GM12875 (cell line): Measurements from ENCODE around the gene NET1.
A peak's percentile ranks its signal among the peaks of the same experiment; 100 is the strongest.
"Not testable (repeated sequence)": the region's sequence is repeated elsewhere in the genome, so short reads cannot be mapped to it uniquely, and the experiment has no call there.

Experiments used
- H3K4me3 ChIP-seq: one replicate; pipeline ENCODE4 v1.5.1; 2011; ENCODE audit warnings: low read depth, low read length, control low read depth
- CTCF ChIP-seq: IDR thresholded peaks from 2 replicates; pipeline ENCODE4 v1.5.1; 2011; ENCODE audit warnings: low read depth, mild to moderate bottlenecking, control low read depth, inconsistent platforms, low read length, moderate library complexity, borderline replicate concordance; ENCODE audit not compliant: insufficient read depth

The NET1 gene

DNA sequence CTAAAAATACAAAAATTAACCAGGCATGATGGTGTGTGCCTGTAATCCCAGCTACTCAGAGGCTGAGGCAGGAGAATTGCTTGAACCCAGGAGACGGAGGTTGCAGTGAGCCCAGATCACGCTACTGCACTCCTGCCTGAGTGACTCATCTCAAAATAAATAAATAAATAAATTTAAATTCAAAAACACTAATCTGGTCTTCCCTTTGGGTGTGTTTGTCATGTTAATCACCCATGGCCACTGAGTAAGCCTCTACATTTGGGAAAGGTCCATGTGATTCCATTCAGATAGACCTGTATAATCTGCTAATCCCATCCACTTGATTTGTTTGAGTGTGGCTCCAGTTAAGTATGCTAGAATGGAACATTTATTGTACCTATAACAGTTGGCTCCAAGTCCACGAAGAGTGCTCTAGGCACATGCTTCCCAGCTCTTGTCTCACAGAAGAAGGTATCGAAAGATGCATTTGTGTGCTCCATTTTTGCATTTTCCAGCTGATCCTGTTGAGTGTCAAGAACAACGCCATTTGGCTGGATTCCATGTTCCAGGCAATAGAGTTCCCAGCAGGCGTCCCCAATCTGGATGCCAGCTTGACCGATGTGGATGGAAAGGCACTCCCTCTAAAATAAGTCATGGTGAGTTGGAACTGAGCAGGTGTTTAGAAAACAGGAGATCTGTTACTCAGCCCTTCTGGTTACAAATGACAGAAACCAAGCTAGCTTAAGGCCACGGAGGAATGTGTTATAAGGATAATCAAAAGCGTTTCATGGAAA lies 11.7 kb upstream of the NET1 start:
- no peak for TF ChIP-seq CTCF

GRCh38 chr10:5402798-5403197 lies 9.6 kb upstream of the NET1 start:
- TF ChIP-seq CTCF: no peak
- no peak overlapping the region for H3K4me3 ChIP-seq

More for the DNA sequence above, 11.7 kb upstream of the NET1 start:
- no peak overlapping the region for H3K4me3 ChIP-seq

GRCh38 chr10:5404208-5405041 lies 7.9 kb upstream of the NET1 start, which contains the start of gene TUBAL3:
Gene TUBAL3 (minus strand): TSS chr10:5404828. CDS start chr10:5404792, 36 bp downstream.
- TF ChIP-seq CTCF: no peak
- no peak within 1 kb of the TSS for H3K4me3 ChIP-seq

GRCh38 chr10:5406918-5407317 lies 5.4 kb upstream of the NET1 start:
- H3K4me3 ChIP-seq: no peak overlapping the region
- no peak for TF ChIP-seq CTCF

GRCh38 chr10:5410787-5411186 lies 1.6 kb upstream of the NET1 start:
- H3K4me3 ChIP-seq: not testable (repeated sequence)

DNA sequence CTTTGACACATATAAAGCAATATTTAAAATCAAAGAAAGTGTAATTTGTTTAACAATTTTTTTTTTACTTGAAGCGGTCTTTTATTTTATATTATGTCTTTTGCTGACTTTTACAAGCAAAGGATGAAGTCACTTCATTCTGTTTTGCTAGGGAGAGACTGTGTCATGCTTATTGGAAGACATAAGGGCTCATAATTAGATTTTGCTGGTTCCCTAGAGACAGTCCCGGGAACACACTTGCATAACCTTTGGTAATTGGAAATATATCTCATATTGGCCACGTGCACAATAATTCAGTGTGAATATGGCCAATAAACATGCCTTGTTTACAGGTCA lies 448 bp upstream of the NET1 start:
- TF ChIP-seq CTCF: no peak
- H3K4me3 ChIP-seq: no peak overlapping the region

- H3K4me3 ChIP-seq: peak overlapping the region; percentile 87
- no peak for TF ChIP-seq CTCF
Measured at GRCh38 chr10:5413012-5413938, 918 bp downstream of the NET1 start.
